Fibroblast of the aortic adventitia (primary cell): ENCODE data around the gene PSMD1. TPM values are rescaled to one million over a fixed set of nuclear protein-coding genes. Genes with fewer than 3 reads are reported as not detected.

Experiments used
- DNase-seq: peaks from one replicate; pipeline ENCODE4 v3.0.0-alpha.2; 2010; ENCODE audit warnings: low read depth
- H3K4me3 ChIP-seq: 2 replicates; pipeline ENCODE4 v1.5.1; 2011; ENCODE audit warnings: low read depth, mild to moderate bottlenecking, control low read depth, low read length, moderate library complexity
- CTCF ChIP-seq: IDR thresholded peaks from 2 replicates; pipeline ENCODE4 v1.5.1; 2011; ENCODE audit warnings: mild to moderate bottlenecking, low read length, control low read depth, inconsistent platforms; ENCODE audit not compliant: insufficient read depth
- total RNA-seq: library from RNA; depleted of rRNA; stranded (reverse); fragments of >200 nt; gene quantifications from 2 replicates; pipeline ENCODE4 v1.2.3, GENCODE V29; 2012; ENCODE audit warnings: low replicate concordance

Gene PSMD1
- total RNA-seq: 127 and 146 TPM in 2 replicates

GRCh38 chr2:231056453-231057416 is at the start of gene PSMD1:
PSMD1 (plus strand) TSS chr2:231056867; CDS start chr2:231057026, 159 bp downstream.
- peak; percentile 97 for TF ChIP-seq CTCF
- DNase-seq: peak; percentile 96
- peak within 1 kb of the TSS; percentile 97 for H3K4me3 ChIP-seq

- TF ChIP-seq CTCF: no peak
- DNase-seq: no peak
Measured at GRCh38 chr2:231007286-231008098, 49.2 kb upstream of the PSMD1 start.

GRCh38 chr2:231008131-231008530 is 48.5 kb upstream of the PSMD1 start:
- H3K4me3 ChIP-seq: no peak overlapping the region
- TF ChIP-seq CTCF: no peak
- no peak for DNase-seq

More at GRCh38 chr2:231007286-231008098, 49.2 kb upstream of the PSMD1 start:
- no peak overlapping the region for H3K4me3 ChIP-seq

- no peak for DNase-seq
- no peak overlapping the region for H3K4me3 ChIP-seq
- no peak for TF ChIP-seq CTCF
Measured at GRCh38 chr2:231009236-231009919, 47.3 kb upstream of the PSMD1 start.

GRCh38 chr2:231010201-231010730 is 46.4 kb upstream of the PSMD1 start:
- DNase-seq: no peak
- H3K4me3 ChIP-seq: no peak overlapping the region
- TF ChIP-seq CTCF: no peak

- no peak for TF ChIP-seq CTCF
- no peak for DNase-seq
Measured at GRCh38 chr2:231011526-231011925, 45.1 kb upstream of the PSMD1 start.

More at GRCh38 chr2:231011526-231011925, 45.1 kb upstream of the PSMD1 start:
- no peak overlapping the region for H3K4me3 ChIP-seq
